Hepatocyte (in vitro differentiated cells): Measurements from ENCODE around the gene KDF1.
"Not testable (repeated sequence)": the region's sequence is repeated elsewhere in the genome, so short reads cannot be mapped to it uniquely, and the experiment has no call there.

Experiments
- EZH2phosphoT487 ChIP-seq: fragments of 200-600 bp; sonication (generic); IDR thresholded peaks from one replicate; pipeline ENCODE4 v1.6.1; 2018; ENCODE audit warnings: antibody characterized with exemption, mild to moderate bottlenecking, low read depth, moderate library complexity; ENCODE audit not compliant: unreplicated experiment, severe bottlenecking
- TF ChIP-seq, protein P1 (sequence below): fragments of 200-600 bp; sonication (generic); IDR thresholded peaks from 2 replicates; pipeline ENCODE4 v1.5.1; 2016; ENCODE audit warnings: antibody characterized with exemption, mild to moderate bottlenecking; ENCODE audit not compliant: poor library complexity

DNA sequence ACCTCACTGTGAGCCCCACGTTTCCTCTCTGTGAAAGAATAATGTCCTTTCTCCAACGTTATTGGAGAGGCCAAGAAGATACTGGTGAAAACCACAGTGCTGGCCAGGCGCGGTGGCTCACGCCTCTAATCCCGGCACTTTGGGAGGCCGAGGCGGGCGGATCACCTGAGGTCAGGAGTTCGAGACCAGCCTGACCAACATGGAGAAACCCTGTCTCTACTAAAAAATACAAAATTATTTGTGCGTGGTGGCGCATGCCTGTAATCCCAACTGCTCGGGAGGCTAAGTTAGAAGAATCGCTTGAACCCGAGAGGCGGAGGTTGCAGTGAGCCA lies 11.6 kb downstream of the KDF1 start:
- TF ChIP-seq, protein P1, sequence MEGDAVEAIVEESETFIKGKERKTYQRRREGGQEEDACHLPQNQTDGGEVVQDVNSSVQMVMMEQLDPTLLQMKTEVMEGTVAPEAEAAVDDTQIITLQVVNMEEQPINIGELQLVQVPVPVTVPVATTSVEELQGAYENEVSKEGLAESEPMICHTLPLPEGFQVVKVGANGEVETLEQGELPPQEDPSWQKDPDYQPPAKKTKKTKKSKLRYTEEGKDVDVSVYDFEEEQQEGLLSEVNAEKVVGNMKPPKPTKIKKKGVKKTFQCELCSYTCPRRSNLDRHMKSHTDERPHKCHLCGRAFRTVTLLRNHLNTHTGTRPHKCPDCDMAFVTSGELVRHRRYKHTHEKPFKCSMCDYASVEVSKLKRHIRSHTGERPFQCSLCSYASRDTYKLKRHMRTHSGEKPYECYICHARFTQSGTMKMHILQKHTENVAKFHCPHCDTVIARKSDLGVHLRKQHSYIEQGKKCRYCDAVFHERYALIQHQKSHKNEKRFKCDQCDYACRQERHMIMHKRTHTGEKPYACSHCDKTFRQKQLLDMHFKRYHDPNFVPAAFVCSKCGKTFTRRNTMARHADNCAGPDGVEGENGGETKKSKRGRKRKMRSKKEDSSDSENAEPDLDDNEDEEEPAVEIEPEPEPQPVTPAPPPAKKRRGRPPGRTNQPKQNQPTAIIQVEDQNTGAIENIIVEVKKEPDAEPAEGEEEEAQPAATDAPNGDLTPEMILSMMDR: not testable (repeated sequence)
- TF ChIP-seq EZH2phosphoT487: not testable (repeated sequence)
